ENCODE data around the gene IPMK.
"Not testable (repeated sequence)": the region's sequence is repeated elsewhere in the genome, so short reads cannot be mapped to it uniquely, and the experiment has no call there.

Gene IPMK

DNA sequence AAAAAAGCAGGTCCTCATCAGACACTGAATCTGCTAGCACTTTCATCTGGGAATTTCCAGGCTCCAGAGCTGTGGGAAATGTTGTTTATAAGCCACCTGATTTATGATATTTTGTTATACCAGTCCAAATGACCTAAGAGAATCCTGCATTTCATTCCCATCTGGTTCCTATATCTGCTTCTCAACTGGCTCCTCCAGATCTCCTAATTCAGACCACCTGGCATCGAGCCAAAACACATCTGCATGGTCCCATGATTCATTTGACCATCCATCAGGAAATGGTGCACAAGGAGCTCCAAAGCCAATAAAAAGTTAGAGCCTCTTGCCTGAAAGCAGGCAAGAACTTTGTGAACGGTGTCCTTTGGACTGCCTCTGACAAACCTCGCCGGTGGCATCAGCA is 108.9 kb downstream of the IPMK start:
- Histone ChIP-seq H3K4me2 (peak overlapping the region in 4 of 11 experiments; percentile 69 to 86 (median 78); a peak in 7 of 22 replicates), H3K9me3 (replicated peaks in 1 of 11) (no peaks in the 10 kb centered on the region), H3K9ac (no peak overlapping the region), H3K27ac (peak overlapping the region in 2 of 11 experiments; percentile 76 to 79; a peak in 3 of 22 replicates), H3K27me3 (no peaks in the 10 kb centered on the region), H3K36me3 (no peaks in the 10 kb centered on the region), H3K4me3 (no peak overlapping the region), H4K20me1 (no peaks in the 10 kb centered on the region), H3K4me1 (peaks cover 0 to 32% (median 15%) of the 10 kb centered on the region in 10 experiments; a peak in 13 of 20 replicates)
- TF ChIP-seq Cebpa-rat (IDR thresholded peaks at IDR 0.05): no peak

DNA sequence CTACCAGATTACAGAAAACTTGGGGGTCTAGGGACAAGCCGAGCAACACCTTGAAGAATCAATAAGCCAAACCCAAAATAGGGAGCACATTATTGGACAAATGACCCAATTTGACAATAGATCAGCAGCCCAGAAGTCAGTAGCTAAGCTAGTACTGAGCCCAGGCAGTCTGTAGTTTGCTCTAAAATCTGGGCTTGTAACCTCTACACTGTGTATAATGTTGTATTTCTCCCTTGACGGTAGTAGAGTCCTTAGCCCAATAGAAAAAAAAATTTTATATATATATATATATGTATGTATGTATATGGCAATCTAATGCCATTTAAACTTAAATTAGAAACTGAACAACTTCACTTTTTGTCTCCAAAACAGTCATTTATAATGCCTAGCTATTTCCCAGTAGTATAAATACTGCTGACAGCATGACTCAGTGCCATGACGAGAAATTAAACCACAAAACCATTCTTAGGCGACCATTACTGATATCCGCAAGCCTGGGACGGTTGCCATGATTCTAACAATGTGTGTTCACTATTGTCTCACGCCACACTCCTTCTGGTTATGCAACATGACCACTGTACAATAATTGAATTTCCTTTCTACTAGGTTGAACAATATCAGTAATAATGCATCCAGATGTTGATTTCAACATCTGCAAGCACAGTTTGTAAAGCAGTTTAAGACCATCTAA is 110.5 kb downstream of the IPMK start:
- Histone ChIP-seq H3K4me2 (peak overlapping the region in 7 of 11 experiments; percentile 13 to 86 (median 69); a peak in 13 of 22 replicates), H3K36me3 (no peaks in the 10 kb centered on the region), H3K27me3 (no peaks in the 10 kb centered on the region)

DNA sequence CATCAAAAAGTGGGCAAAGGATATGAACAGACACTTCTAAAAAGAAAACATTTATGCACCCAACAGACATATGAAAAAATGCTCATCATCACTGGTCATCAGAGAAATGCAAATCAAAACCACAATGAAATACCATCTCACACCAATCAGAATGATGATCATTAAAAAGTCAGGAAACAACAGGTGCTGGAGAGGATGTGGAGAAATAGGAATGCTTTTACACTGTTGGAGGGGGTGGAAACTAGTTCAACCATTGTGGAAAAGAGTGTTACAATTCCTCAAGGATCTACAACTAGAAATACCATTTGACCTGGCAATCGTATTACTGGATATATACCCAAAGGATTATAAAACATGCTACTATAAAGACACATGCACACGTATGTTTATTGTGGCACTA is 111.8 kb downstream of the IPMK start:
- H3K4me3 ChIP-seq; H4K20me1 ChIP-seq; H3K4me2 ChIP-seq; H3K27me3 ChIP-seq; H3K9me3 ChIP-seq (replicated peaks in 1 of 11); H3K27ac ChIP-seq; H3K9ac ChIP-seq; H3K36me3 ChIP-seq: not testable (repeated sequence)
- H3K4me1 ChIP-seq: peaks cover 0 to 32% (median 15%) of the 10 kb centered on the region in 10 experiments; a peak in 13 of 20 replicates

More for the DNA sequence above, 110.5 kb downstream of the IPMK start:
- Histone ChIP-seq H3K4me3 (no peak overlapping the region), H3K9ac (peak overlapping the region in 2 of 11 experiments; percentile 48 to 60; a peak in 3 of 22 replicates), H3K27ac (peak overlapping the region in 5 of 11 experiments; percentile 31 to 79 (median 61); a peak in 10 of 22 replicates), H4K20me1 (no peaks in the 10 kb centered on the region), H3K9me3 (replicated peaks in 1 of 11) (no peaks in the 10 kb centered on the region), H3K4me1 (peaks cover 0 to 32% (median 15%) of the 10 kb centered on the region in 10 experiments; a peak in 13 of 20 replicates)
- peak in 3 of 11 experiments; percentile 32 to 83 (median 32); a peak in 4 of 22 replicates for TF ChIP-seq Cebpa-rat (IDR thresholded peaks at IDR 0.05)

DNA sequence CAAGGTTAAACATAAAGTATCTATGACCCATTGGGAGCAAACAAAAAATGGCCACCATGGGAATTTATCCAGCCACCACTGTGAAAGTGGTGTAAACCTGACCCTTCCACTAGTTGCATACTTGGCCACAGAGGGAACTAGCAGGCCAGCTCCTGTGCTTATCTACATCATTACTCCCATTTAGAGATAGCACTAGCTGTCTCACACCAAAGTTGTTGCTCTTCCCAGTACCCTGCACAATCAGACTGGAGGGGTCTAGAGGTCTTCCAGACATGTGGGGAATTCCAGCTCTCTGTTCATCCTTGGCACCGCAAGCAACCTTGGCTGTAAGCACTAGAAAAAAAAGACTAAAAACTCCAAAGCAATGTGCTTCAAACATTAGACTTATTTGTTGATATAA is 113.9 kb downstream of the IPMK start:
- Histone ChIP-seq H4K20me1 (no peaks in the 10 kb centered on the region), H3K36me3 (no peaks in the 10 kb centered on the region), H3K9ac (no peak overlapping the region), H3K4me1 (peaks cover 0 to 26% (median 15%) of the 10 kb centered on the region in 10 experiments; a peak in 13 of 20 replicates), H3K4me3 (no peak overlapping the region), H3K27ac (no peak overlapping the region), H3K4me2 (no peak overlapping the region), H3K9me3 (replicated peaks in 1 of 11) (no peaks in the 10 kb centered on the region), H3K27me3 (no peaks in the 10 kb centered on the region)
- TF ChIP-seq Cebpa-rat (IDR thresholded peaks at IDR 0.05): no peak

DNA sequence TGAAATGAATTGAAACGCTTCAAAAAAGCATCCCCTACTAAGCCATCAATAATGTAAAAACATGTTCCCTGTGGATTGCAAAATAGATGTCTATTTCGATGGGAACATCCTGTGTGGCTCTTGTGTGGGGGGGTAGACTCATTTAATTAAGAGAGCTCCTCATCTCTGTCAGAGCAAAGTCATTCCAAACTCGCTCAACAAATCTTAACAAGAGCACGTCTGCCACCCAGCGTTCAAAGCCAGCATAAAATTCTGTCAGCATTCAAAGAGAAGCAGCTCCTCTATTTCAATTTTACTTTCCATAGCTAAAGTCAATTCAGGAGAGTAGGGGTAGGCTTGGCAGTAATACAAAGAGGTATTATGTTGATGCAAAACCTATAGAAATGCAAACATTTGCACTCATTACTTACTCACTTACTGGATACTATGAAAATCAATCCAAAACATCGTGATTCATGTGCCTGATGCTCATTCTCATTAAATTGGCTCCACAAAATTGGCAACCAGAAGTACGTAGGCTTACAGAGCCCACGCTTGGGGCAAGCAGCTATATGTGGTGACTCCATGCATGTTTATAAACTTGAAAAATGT is 114.9 kb downstream of the IPMK start:
- no peak overlapping the region for H3K4me2 ChIP-seq
- H3K4me1 ChIP-seq: peaks cover 0 to 16% (median 10%) of the 10 kb centered on the region in 10 experiments; a peak in 13 of 20 replicates
- H3K36me3 ChIP-seq: no peaks in the 10 kb centered on the region
- H3K9ac ChIP-seq: no peak overlapping the region
- no peaks in the 10 kb centered on the region for H3K27me3 ChIP-seq
- H3K27ac ChIP-seq: no peak overlapping the region
- H4K20me1 ChIP-seq: no peaks in the 10 kb centered on the region
- no peaks in the 10 kb centered on the region for H3K9me3 ChIP-seq (replicated peaks in 1 of 11)
- no peak for TF ChIP-seq Cebpa-rat (IDR thresholded peaks at IDR 0.05)
- no peak overlapping the region for H3K4me3 ChIP-seq

DNA sequence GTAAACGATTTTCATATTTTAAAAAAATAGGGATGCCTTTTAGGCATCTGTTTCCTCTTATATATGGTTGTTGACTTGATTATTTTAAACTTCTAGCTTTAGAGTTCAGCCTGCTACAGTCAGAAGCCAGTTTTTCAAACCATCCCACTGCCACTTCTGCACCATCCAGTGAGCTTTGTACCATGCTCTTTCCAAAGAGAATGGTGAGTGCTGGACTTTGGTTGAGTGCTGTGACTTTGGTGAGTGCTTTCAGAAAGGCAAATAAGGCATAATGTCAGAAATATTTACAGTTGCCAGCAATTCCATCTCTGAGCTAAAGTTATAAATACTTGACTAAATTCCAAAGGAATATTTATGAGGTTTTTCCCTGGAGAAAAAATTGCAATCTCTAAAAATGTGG is 117.4 kb downstream of the IPMK start:
- TF ChIP-seq Cebpa-rat (IDR thresholded peaks at IDR 0.05): no peak
- no peaks in the 10 kb centered on the region for H3K4me1 ChIP-seq
- no peaks in the 10 kb centered on the region for H3K27me3 ChIP-seq
- H3K9me3 ChIP-seq (replicated peaks in 1 of 11): no peaks in the 10 kb centered on the region
- H3K4me2 ChIP-seq: no peak overlapping the region
- H3K27ac ChIP-seq: no peak overlapping the region
- no peak overlapping the region for H3K4me3 ChIP-seq
- H3K36me3 ChIP-seq: no peaks in the 10 kb centered on the region
- H4K20me1 ChIP-seq: no peaks in the 10 kb centered on the region
- H3K9ac ChIP-seq: no peak overlapping the region

DNA sequence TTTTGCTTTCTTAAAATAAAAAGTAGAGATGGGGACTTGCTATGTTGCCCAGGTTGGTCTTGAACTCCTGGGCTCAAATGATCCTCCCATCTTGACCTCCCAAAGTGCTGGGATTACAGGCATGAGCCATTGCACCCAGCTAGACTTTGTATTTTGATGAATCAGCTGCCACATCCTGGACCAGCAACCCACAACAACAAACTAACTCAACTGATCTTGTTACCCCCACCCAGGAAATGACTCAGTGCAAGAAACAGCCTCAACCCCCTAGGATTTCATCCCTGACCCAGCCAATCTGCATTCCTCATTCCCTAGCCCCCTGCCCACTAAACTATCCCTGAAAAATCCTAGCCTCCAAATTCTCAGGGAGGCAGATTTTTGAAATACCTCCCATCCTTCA is 123.8 kb downstream of the IPMK start:
- TF ChIP-seq Cebpa-rat (IDR thresholded peaks at IDR 0.05): no peak
- Histone ChIP-seq H3K4me1 (0 out of 20 replicates have a peak, but pooled peaks cover 0 to 6% (median 0%) of the 10 kb centered on the region in 10 experiments), H3K4me3 (no peak overlapping the region), H3K27me3 (no peaks in the 10 kb centered on the region), H3K27ac (no peak overlapping the region), H3K9ac (no peak overlapping the region), H3K36me3 (no peaks in the 10 kb centered on the region), H3K9me3 (replicated peaks in 1 of 11) (peaks cover 7 to 36% (median 10%) of the 10 kb centered on the region in 11 experiments; a peak in 20 of 22 replicates), H3K4me2 (no peak overlapping the region), H4K20me1 (no peaks in the 10 kb centered on the region)

Data from BLaER1 treated with 17β-estradiol and CSF1 and Interleukin-3, amounts not matched to agents 10 nM and 100 nM (cell line).